HG02870 (cell line): ENCODE results near the gene ANO6.

Experiments used
- ATAC-seq: cut with Tn5 transposase; IDR thresholded peaks from one replicate; pipeline ENCODE4 v1.9.1; 2021; ENCODE audit warnings: mild to moderate bottlenecking, moderate library complexity; ENCODE audit not compliant: unreplicated experiment

Gene ANO6

GRCh38 chr12:45212064-45212463, 3.8 kb upstream of the ANO6 start:
- no peak for ATAC-seq

GRCh38 chr12:45213107-45213506, 2.8 kb upstream of the ANO6 start:
- ATAC-seq: no peak

- no peak for ATAC-seq
These were observed 1.8 kb upstream of the ANO6 start for GRCh38 chr12:45214071-45214470.

- ATAC-seq: no peak
These were observed 1.0 kb upstream of the ANO6 start for GRCh38 chr12:45214749-45215418.

GRCh38 chr12:45216230-45216982, 511 bp downstream of the ANO6 start:
- peak; percentile 36 for ATAC-seq

- no peak for ATAC-seq
These were observed 1.1 kb downstream of the ANO6 start for GRCh38 chr12:45216983-45217485.

GRCh38 chr12:45217846-45218245, 2.0 kb downstream of the ANO6 start:
- no peak for ATAC-seq

GRCh38 chr12:45219621-45220020, 3.7 kb downstream of the ANO6 start:
- ATAC-seq: no peak

- ATAC-seq: no peak
These were observed 4.6 kb downstream of the ANO6 start for GRCh38 chr12:45220363-45220931.

- ATAC-seq: no peak
These were observed 5.1 kb downstream of the ANO6 start for GRCh38 chr12:45220969-45221368.

GRCh38 chr12:45223868-45224267, 8.0 kb downstream of the ANO6 start:
- ATAC-seq: no peak

- no peak for ATAC-seq
These were observed 8.4 kb downstream of the ANO6 start for GRCh38 chr12:45224311-45224710.

GRCh38 chr12:45226021-45226420, 10.1 kb downstream of the ANO6 start:
- no peak for ATAC-seq

- ATAC-seq: no peak
These were observed 11.6 kb downstream of the ANO6 start for GRCh38 chr12:45227316-45228067.

GRCh38 chr12:45231515-45232145, 15.7 kb downstream of the ANO6 start:
- no peak for ATAC-seq

- no peak for ATAC-seq
These were observed 16.4 kb downstream of the ANO6 start for GRCh38 chr12:45232146-45232755.

GRCh38 chr12:45232756-45233372, 17.0 kb downstream of the ANO6 start:
- ATAC-seq: peak; percentile 48

GRCh38 chr12:45234139-45234865, 18.4 kb downstream of the ANO6 start:
- peak; percentile 42 for ATAC-seq
